Neural progenitor cell (in vitro differentiated cells): ENCODE results near the gene CSRP1. TPM values are rescaled to one million over a fixed set of nuclear protein-coding genes. Genes with fewer than 3 reads are reported as not detected.

ENCODE experiments used
- DNase-seq: peaks from one replicate; pipeline ENCODE4 v3.0.0-alpha.2; 2016; ENCODE audit warnings: low spot score
- H2AFZ ChIP-seq: fragments of 200-600 bp; sonication (generic); replicated peaks from 2 replicates; pipeline ENCODE4 v1.6.1; 2016; ENCODE audit warnings: antibody characterized with exemption
- H3F3A ChIP-seq: fragments of 200-600 bp; sonication (generic); 2 replicates; pipeline ENCODE4 v1.6.1; 2016; ENCODE audit warnings: antibody characterized with exemption, low read depth
- H3K27ac ChIP-seq: fragments of 200-600 bp; sonication (generic); 2 replicates; pipeline ENCODE4 v1.5.1; 2016; ENCODE audit warnings: mild to moderate bottlenecking
- H3K27me3 ChIP-seq: fragments of 200-600 bp; sonication (generic); 2 replicates; pipeline ENCODE4 v1.6.1; 2016; ENCODE audit warnings: mild to moderate bottlenecking, moderate library complexity
- H3K36me3 ChIP-seq: fragments of 200-600 bp; sonication (generic); 2 replicates; pipeline ENCODE4 v1.5.1; 2016
- H3K4me1 ChIP-seq: fragments of 200-600 bp; sonication (generic); 2 replicates; pipeline ENCODE4 v1.6.1; 2016; ENCODE audit warnings: mixed run types
- H3K4me2 ChIP-seq: fragments of 200-600 bp; sonication (generic); 2 replicates; pipeline ENCODE4 v1.6.1; 2016
- H3K4me3 ChIP-seq: fragments of 200-600 bp; sonication (generic); 2 replicates; pipeline ENCODE4 v1.5.1; 2016
- H3K79me2 ChIP-seq: fragments of 200-600 bp; sonication (generic); 2 replicates; pipeline ENCODE4 v1.6.1; 2016; ENCODE audit warnings: low read depth
- H3K9ac ChIP-seq: fragments of 200-600 bp; sonication (generic); 2 replicates; pipeline ENCODE4 v1.6.1; 2016
- H3K9me3 ChIP-seq: fragments of 200-600 bp; sonication (generic); 2 replicates; pipeline ENCODE4 v1.5.1; 2016; ENCODE audit warnings: low read depth
- H4K20me1 ChIP-seq: fragments of 200-600 bp; sonication (generic); 2 replicates; pipeline ENCODE4 v1.6.1; 2016; ENCODE audit warnings: low read depth
- H3K27ac Mint-ChIP-seq: 3 replicates; pipeline ENCODE4 v1.8.0; 2021; ENCODE audit warnings: mixed read lengths
- H3K27me3 Mint-ChIP-seq: 2 replicates; pipeline ENCODE4 v1.8.0; 2022; ENCODE audit warnings: low read depth, mild to moderate bottlenecking, inconsistent platforms, moderate library complexity, mixed read lengths; ENCODE audit not compliant: insufficient read depth
- H3K36me3 Mint-ChIP-seq: 3 replicates; pipeline ENCODE4 v1.8.0; 2021; ENCODE audit warnings: mixed read lengths
- H3K4me1 Mint-ChIP-seq: 3 replicates; pipeline ENCODE4 v1.8.0; 2021; ENCODE audit warnings: mixed read lengths
- H3K4me3 Mint-ChIP-seq: 3 replicates; pipeline ENCODE4 v1.8.0; 2021; ENCODE audit warnings: mild to moderate bottlenecking, moderate library complexity, mixed read lengths
- H3K9me3 Mint-ChIP-seq: 3 replicates; pipeline ENCODE4 v1.8.0; 2020; ENCODE audit warnings: mixed read lengths
- CTCF ChIP-seq: fragments of 200-600 bp; sonication (generic); IDR thresholded peaks from 2 replicates; pipeline ENCODE4 v1.5.1; 2017; ENCODE audit warnings: antibody characterized with exemption, mild to moderate bottlenecking
- EZH2 ChIP-seq: fragments of 200-600 bp; sonication (generic); IDR thresholded peaks from 2 replicates; pipeline ENCODE4 v1.6.1; 2017; ENCODE audit warnings: antibody characterized with exemption, mild to moderate bottlenecking, moderate library complexity
- EZH2phosphoT487 ChIP-seq: fragments of 200-600 bp; sonication (generic); IDR thresholded peaks from 2 replicates; pipeline ENCODE4 v1.6.1; 2017; ENCODE audit warnings: antibody characterized with exemption
- total RNA-seq: library from RNA; depleted of rRNA; stranded (reverse); fragments of >200 nt; gene quantifications from 2 replicates; pipeline ENCODE4 v1.2.3, GENCODE V29; 2015; ENCODE audit warnings: low replicate concordance

The CSRP1 gene
- total RNA-seq, 1 donor from 2014 or later: 2.5 TPM

GRCh38 chr1:201454608-201455007 is 52.3 kb downstream of the CSRP1 start:
- no peak overlapping the region for H3K27ac ChIP-seq

GRCh38 chr1:201452866-201453265 is 54.1 kb downstream of the CSRP1 start:
- no peak overlapping the region for H3K4me2 ChIP-seq
- no peak overlapping the region for H3K9ac ChIP-seq
- no peaks in the 10 kb centered on the region for H3K79me2 ChIP-seq
- Mint-ChIP-seq H3K4me1 (peaks cover 55% of the 10 kb centered on the region), H3K36me3 (no peaks in the 10 kb centered on the region), H3K27me3 (peaks cover 11% of the 10 kb centered on the region), H3K4me3 (no peak overlapping the region), H3K27ac (no peak overlapping the region), H3K9me3 (no peaks in the 10 kb centered on the region)
- H4K20me1 ChIP-seq: no peaks in the 10 kb centered on the region
- H3K27me3 ChIP-seq: no peaks in the 10 kb centered on the region
- H3K27ac ChIP-seq: no peak overlapping the region
- H3K4me1 ChIP-seq: peaks cover 33% of the 10 kb centered on the region
- no peak overlapping the region for H2AFZ ChIP-seq
- H3K36me3 ChIP-seq: no peaks in the 10 kb centered on the region
- H3F3A ChIP-seq: peaks cover 13% of the 10 kb centered on the region
- no peak overlapping the region for H3K4me3 ChIP-seq
- H3K9me3 ChIP-seq: no peaks in the 10 kb centered on the region
- TF ChIP-seq EZH2phosphoT487: no peak
- TF ChIP-seq EZH2: no peak
- TF ChIP-seq CTCF: no peak
- no peak for DNase-seq

More at GRCh38 chr1:201454608-201455007, 52.3 kb downstream of the CSRP1 start:
- TF ChIP-seq EZH2phosphoT487 (no peak), EZH2 (no peak), CTCF (no peak)
- no peaks in the 10 kb centered on the region for H3K9me3 Mint-ChIP-seq
- H3K4me3 ChIP-seq: no peak overlapping the region
- DNase-seq: no peak
- peaks cover 41% of the 10 kb centered on the region for H3K4me1 Mint-ChIP-seq
- no peaks in the 10 kb centered on the region for H3K36me3 Mint-ChIP-seq
- no peak overlapping the region for H3K9ac ChIP-seq
- no peak overlapping the region for H2AFZ ChIP-seq
- peaks cover 8% of the 10 kb centered on the region for H3F3A ChIP-seq
- no peaks in the 10 kb centered on the region for H3K36me3 ChIP-seq
- no peaks in the 10 kb centered on the region for H3K79me2 ChIP-seq
- no peak overlapping the region for H3K4me2 ChIP-seq
- peaks cover 14% of the 10 kb centered on the region for H3K27me3 Mint-ChIP-seq
- no peak overlapping the region for H3K27ac Mint-ChIP-seq
- peaks cover 21% of the 10 kb centered on the region for H3K4me1 ChIP-seq
- H3K4me3 Mint-ChIP-seq: no peak overlapping the region
- no peaks in the 10 kb centered on the region for H3K9me3 ChIP-seq
- H3K27me3 ChIP-seq: no peaks in the 10 kb centered on the region
- H4K20me1 ChIP-seq: no peaks in the 10 kb centered on the region

- Histone ChIP-seq H2AFZ (peak overlapping the region; percentile 40), H3K36me3 (no peaks in the 10 kb centered on the region), H3K9ac (no peak overlapping the region), H3K4me3 (no peak overlapping the region), H3F3A (peaks cover 9% of the 10 kb centered on the region), H3K9me3 (no peaks in the 10 kb centered on the region), H3K4me1 (peaks cover 21% of the 10 kb centered on the region), H3K79me2 (no peaks in the 10 kb centered on the region), H3K27ac (no peak overlapping the region), H4K20me1 (no peaks in the 10 kb centered on the region), H3K4me2 (peak overlapping the region; percentile 11), H3K27me3 (no peaks in the 10 kb centered on the region)
- peaks cover 11% of the 10 kb centered on the region for H3K27me3 Mint-ChIP-seq
- H3K27ac Mint-ChIP-seq: peak overlapping the region; percentile 76
- no peak overlapping the region for H3K4me3 Mint-ChIP-seq
- DNase-seq: peak; percentile 40
- H3K4me1 Mint-ChIP-seq: peaks cover 47% of the 10 kb centered on the region
- H3K9me3 Mint-ChIP-seq: no peaks in the 10 kb centered on the region
- TF ChIP-seq EZH2 (no peak), CTCF (no peak), EZH2phosphoT487 (no peak)
- no peaks in the 10 kb centered on the region for H3K36me3 Mint-ChIP-seq
Measured at GRCh38 chr1:201450721-201451291, 56.1 kb downstream of the CSRP1 start.
